ELR (cell line): ENCODE measurements around the gene CAMK2N1.
"Not testable (repeated sequence)": the region's sequence is repeated elsewhere in the genome, so short reads cannot be mapped to it uniquely, and the experiment has no call there.

ENCODE experiments used
- DNase-seq: peaks from one replicate; pipeline ENCODE4 v3.0.0-alpha.2; 2015; ENCODE audit warnings: low read depth

The CAMK2N1 gene

DNA sequence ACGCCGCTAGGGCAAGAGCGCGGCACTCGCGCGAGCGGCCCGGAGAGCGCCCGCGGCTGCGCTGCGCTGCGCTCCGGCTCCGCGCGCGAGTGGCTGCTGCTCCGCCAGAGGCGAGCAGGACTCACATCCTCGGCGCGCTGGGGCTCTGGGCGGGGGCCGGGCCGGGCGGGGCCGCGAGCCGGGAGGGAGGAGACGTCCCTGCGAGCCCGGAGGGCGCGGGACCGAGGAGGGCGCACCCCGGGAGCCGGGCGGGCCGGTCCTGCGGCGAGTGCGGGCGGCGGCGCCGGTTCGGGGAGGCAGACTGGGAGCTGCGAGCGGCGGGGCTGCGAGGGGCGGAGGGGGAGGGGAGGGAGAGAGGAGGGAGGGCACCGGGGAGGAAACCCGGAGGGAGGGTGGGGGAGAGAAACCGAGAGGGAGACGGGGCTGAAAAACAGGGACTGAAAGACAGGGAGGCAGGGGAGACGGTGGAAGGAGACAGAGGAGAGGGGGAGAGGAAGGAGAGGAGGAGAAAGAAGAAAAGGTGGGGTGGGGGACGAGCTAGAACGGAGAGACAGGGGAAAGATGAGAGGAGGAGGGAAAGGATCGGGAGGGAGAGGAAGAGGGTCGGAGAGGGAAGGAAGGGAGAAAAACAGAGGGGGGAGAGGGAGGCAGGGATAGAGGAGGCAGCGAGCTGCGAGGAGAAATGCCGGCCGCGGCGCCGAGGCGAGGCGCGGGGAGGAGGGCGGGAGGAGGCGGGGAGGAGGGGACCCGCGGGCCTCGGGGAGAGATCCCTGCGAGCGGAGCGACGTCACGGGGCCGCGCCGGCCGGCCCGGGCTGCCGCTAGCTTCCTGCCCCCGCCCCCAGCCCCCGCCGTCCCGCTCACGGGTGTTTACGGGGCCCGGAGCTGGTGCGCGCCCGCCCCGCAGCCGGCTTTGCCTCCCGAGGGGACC is at the start of gene CAMK2N1:
Gene CAMK2N1, minus strand, starts transcription at position 684 of the 930 bp plus-strand sequence. CDS start 831 bp downstream, outside the sequence.
- peak; percentile 70 for DNase-seq

- DNase-seq, result no peak
Measured at GRCh38 chr1:20534659-20535417, 48.8 kb upstream of the CAMK2N1 start.

DNA sequence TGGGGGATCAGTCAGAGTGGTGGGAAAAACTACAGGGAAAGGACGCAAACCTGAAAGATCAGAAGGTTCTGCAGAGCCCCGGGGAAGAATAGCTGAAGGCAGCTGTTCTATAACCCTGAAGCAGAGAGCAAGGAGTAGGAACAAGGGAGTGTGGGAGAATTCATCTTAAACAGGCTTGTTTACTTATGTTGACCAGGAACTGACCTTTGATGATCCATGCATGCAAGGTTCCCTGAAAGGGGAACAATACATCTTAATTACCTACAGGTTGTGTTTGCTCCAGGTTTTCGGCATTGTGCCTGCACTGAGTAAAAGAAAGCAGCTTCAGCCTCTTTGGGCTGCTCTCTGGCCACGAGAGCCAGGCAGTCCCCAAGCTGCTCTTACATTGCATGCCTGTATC is 47.6 kb upstream of the CAMK2N1 start:
- no peak for DNase-seq

DNA sequence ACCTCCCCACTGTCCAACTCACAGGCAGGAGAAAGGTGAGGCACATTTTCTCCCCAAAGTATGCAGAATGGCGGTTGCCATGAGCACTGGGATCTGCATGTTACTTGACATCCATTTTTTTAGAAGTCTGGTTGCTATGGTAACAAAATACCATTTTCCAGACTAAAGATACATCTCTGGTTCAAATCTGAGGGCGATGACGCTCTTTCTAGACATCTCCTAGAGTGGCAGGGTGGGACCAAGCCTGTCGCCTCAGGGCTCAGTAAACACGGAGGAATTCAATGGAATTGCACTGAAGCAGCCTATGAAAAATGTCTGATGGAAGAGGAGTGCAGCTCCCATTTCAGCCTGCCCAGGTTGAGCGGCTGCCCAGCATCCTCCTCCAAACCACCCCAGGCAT is 44.9 kb upstream of the CAMK2N1 start:
- peak; percentile 32 for DNase-seq

DNA sequence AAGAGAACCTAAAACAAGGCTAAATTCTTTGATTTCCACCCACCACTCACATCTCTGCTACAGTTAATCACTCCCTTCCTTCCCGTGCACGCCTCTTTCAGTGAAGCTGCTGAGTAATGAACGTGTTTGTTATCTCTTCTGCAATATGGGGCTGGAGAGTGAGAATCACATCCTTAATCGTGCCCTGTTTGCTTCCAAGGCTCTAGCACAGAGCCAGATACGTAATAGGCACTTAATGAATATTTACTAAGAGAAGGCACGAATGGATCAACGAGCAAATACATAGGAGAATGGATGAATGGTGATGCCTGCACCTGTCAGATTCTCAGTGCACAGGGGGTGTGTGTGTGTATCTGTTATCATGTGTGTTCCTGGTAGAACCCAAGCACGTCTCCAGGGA is 44.3 kb upstream of the CAMK2N1 start:
- DNase-seq, result no peak

- DNase-seq, result no peak
Measured at GRCh38 chr1:20528221-20528620, 42.2 kb upstream of the CAMK2N1 start.

DNA sequence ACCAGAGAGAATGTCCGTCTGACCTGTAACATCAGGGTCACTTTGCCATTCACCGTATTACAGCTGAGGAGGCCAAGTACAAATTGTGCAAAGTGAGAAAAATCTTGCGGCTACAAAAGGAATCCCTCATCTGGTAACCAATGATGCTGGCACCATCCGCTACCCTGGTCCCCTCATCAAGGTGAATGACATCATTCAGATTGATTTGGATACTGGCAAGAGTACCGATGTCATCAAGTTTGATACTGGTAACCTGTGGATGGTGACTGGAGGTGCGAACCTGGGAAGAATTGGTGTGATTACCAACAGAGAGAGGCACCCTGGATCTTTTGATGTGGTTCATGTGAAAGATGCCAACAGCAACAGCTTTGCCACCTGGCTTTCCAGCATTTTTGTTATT is 40.3 kb upstream of the CAMK2N1 start:
- DNase-seq, result no peak

- DNase-seq, result peak; percentile 86
Measured at GRCh38 chr1:20521960-20522861, 36.2 kb upstream of the CAMK2N1 start.

GRCh38 chr1:20519609-20520262 is 33.7 kb upstream of the CAMK2N1 start:
- not testable (repeated sequence) for DNase-seq

DNA sequence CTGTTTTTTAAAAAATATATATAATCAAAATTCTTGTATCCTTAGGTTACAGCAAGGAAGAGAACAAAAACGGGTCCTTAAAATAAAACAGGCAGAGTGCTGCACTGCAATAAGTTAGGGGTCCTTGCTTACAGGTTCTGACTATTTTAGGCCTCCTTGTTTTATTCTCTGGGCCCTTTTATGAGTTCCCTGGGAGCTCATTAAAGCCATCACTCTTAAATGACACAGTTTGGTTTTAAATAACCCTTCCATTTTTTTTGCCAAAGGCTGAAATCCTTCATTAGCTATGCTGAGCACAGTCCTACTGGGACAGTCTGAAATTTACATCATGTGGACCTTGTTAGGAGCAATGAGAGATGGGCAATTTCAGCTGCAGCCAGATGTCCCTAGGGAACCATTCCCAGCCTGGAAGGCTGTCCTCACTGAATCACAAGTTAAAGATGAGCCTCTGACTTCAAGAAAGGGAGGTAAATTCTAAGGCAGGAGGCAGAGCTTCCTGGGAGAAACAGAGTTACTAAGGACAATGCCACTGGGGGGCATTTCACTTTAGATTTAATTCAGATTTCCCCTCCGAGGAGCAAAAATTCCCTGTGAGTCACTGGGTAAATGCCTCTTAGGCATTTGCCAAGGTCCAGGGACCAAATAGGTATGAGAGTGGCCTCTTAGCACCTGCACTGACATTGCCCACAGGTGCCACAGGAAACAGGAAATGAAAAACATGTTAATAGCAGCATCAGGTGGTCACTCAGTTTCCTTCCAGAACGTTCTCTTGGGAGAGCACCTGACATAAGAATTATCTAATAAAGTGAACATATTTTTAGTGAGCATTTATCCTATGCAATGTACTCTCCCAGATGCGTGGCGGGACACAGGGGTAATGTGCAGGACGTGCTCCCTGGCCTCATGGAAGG is 25.8 kb upstream of the CAMK2N1 start:
- DNase-seq, result no peak

- no peak for DNase-seq
Measured at GRCh38 chr1:20508411-20508771, 22.4 kb upstream of the CAMK2N1 start.

- DNase-seq, result peak; percentile 92
Measured at GRCh38 chr1:20507564-20508410, 21.8 kb upstream of the CAMK2N1 start, which contains the start of gene MUL1. TSS of gene MUL1 (minus strand) at chr1:20508151. CDS start at chr1:20508024, 127 bp downstream.

GRCh38 chr1:20507248-20507563 is 21.2 kb upstream of the CAMK2N1 start:
- no peak for DNase-seq

- no peak for DNase-seq
Measured at GRCh38 chr1:20505488-20505887, 19.5 kb upstream of the CAMK2N1 start.

- DNase-seq, result no peak
Measured at GRCh38 chr1:20500716-20501115, 14.7 kb upstream of the CAMK2N1 start.

GRCh38 chr1:20499718-20500117 is 13.7 kb upstream of the CAMK2N1 start:
- DNase-seq, result no peak

DNA sequence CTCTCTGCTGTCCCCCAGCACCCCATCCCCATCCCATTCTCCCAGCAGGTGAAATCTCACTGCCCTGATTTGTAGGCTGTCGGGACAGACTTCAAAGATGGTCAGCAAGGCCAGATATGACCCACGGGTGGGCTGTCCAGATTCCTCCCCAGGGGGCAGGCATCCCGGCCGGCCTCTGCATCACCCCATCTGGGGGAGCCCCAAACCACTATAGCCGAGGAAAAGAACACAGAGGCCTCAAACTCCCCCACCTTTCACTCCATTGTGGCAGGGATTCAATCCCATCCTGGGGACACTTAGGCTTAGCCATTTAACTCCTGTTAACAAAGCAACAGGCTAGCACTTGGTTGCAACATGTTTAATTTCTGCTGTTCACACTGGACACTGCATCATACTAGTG is 13.1 kb upstream of the CAMK2N1 start:
- DNase-seq, result no peak

DNA sequence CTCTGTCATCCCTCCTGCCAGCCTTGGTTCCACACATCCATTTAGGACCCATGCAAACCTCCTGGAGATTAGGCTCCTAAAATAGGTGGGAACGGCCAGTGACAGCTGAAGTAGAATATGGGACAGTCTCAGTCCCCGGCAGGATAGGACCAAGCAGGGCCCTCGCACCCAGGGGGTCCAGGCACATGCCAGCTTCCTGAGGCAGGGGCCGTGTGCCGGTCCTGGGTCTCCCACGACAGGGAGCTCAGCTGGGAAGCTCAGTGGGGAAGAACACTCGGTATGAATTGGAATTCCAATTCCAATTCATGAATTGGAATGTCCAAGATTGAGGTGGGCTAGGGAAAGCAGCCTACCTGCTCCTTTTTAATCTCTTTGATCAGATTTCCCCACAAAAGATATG is 12.1 kb upstream of the CAMK2N1 start:
- DNase-seq, result no peak

- DNase-seq, result no peak
Measured at GRCh38 chr1:20497506-20497905, 11.5 kb upstream of the CAMK2N1 start.
